H9 (cell line): Measurements from ENCODE around the gene TMEM63C. TPM values are rescaled to one million over a fixed set of nuclear protein-coding genes. Genes with fewer than 3 reads are reported as not detected.

Source experiments
- DNase-seq: peaks from one replicate; pipeline ENCODE4 v3.0.0-alpha.2; 2017
- H2AFZ ChIP-seq: one replicate; pipeline ENCODE4 v1.6.1; 2013; ENCODE audit warnings: mild to moderate bottlenecking, low read length, control low read depth, moderate library complexity
- H2AK5ac ChIP-seq: 2 replicates; pipeline ENCODE4 v1.6.1; 2013; ENCODE audit warnings: low read length, control low read depth, mixed read lengths; ENCODE audit not compliant: insufficient read length
- H2BK120ac ChIP-seq: one replicate; pipeline ENCODE4 v1.6.1; 2013; ENCODE audit warnings: low read depth, mild to moderate bottlenecking, low read length, control low read depth, inconsistent platforms; ENCODE audit not compliant: poor library complexity, severe bottlenecking
- H2BK12ac ChIP-seq: 2 replicates; pipeline ENCODE4 v1.6.1; 2013; ENCODE audit warnings: low read length, control low read depth, mixed read lengths, low read depth; ENCODE audit not compliant: insufficient read length
- H2BK15ac ChIP-seq: 2 replicates; pipeline ENCODE4 v1.6.1; 2013; ENCODE audit warnings: low read depth, low read length, control low read depth
- H2BK20ac ChIP-seq: one replicate; pipeline ENCODE4 v1.6.1; 2013; ENCODE audit warnings: low read depth, mild to moderate bottlenecking, low read length, control low read depth, inconsistent platforms; ENCODE audit not compliant: poor library complexity, severe bottlenecking
- H2BK5ac ChIP-seq: 2 replicates; pipeline ENCODE4 v1.6.1; 2013; ENCODE audit warnings: low read length, control low read depth, mixed read lengths; ENCODE audit not compliant: insufficient read length
- H3K14ac ChIP-seq: 2 replicates; pipeline ENCODE4 v1.6.1; 2013; ENCODE audit warnings: low read length, control low read depth; ENCODE audit not compliant: insufficient read depth
- H3K18ac ChIP-seq: 2 replicates; pipeline ENCODE4 v1.6.1; 2013; ENCODE audit warnings: low read depth, mild to moderate bottlenecking, mixed read lengths, low read length, control low read depth; ENCODE audit not compliant: insufficient read length
- H3K23ac ChIP-seq: 2 replicates; pipeline ENCODE4 v1.6.1; 2013; ENCODE audit warnings: low read length, control low read depth, mixed read lengths, low read depth; ENCODE audit not compliant: insufficient read length
- H3K23me2 ChIP-seq: 2 replicates; pipeline ENCODE4 v1.6.1; 2013; ENCODE audit warnings: low read depth, mild to moderate bottlenecking, mixed read lengths, low read length, control low read depth; ENCODE audit not compliant: insufficient read length, poor library complexity, severe bottlenecking
- H3K27ac ChIP-seq: 2 replicates; pipeline ENCODE4 v1.5.1; 2013; ENCODE audit warnings: low read length, control low read depth, mixed read lengths, low read depth; ENCODE audit not compliant: insufficient read length
- H3K27me3 ChIP-seq: 2 replicates; pipeline ENCODE4 v1.6.1; 2013; ENCODE audit warnings: low read length, control low read depth, inconsistent platforms; ENCODE audit not compliant: insufficient read depth
- H3K4ac ChIP-seq: 2 replicates; pipeline ENCODE4 v1.6.1; 2013; ENCODE audit warnings: low read depth, mild to moderate bottlenecking, control low read depth, inconsistent platforms, low read length, moderate library complexity
- H3K4me1 ChIP-seq: 2 replicates; pipeline ENCODE4 v1.6.1; 2013; ENCODE audit warnings: low read length, control low read depth, inconsistent platforms; ENCODE audit not compliant: insufficient read depth
- H3K4me2 ChIP-seq: 2 replicates; pipeline ENCODE4 v1.6.1; 2013; ENCODE audit warnings: low read length, control low read depth, mixed read lengths; ENCODE audit not compliant: insufficient read length, insufficient read depth
- H3K56ac ChIP-seq: 2 replicates; pipeline ENCODE4 v1.6.1; 2013; ENCODE audit warnings: low read depth, mild to moderate bottlenecking, mixed read lengths, low read length, control low read depth; ENCODE audit not compliant: insufficient read length
- H3K79me1 ChIP-seq: 2 replicates; pipeline ENCODE4 v1.6.1; 2013; ENCODE audit warnings: low read depth, mild to moderate bottlenecking, moderate library complexity, low read length, control low read depth, inconsistent platforms; ENCODE audit not compliant: insufficient read depth, poor library complexity, severe bottlenecking
- H3K79me2 ChIP-seq: 2 replicates; pipeline ENCODE4 v1.6.1; 2013; ENCODE audit warnings: low read length, control low read depth, inconsistent platforms; ENCODE audit not compliant: insufficient read depth
- H3K9ac ChIP-seq: 2 replicates; pipeline ENCODE4 v1.6.1; 2013; ENCODE audit warnings: low read length, control low read depth, mixed read lengths; ENCODE audit not compliant: insufficient read length; ENCODE audit errors: extremely low read depth
- H3K9me3 ChIP-seq: one replicate; pipeline ENCODE4 v1.6.1; 2013; ENCODE audit warnings: low read depth, low read length, inconsistent platforms; ENCODE audit not compliant: control insufficient read depth
- H3T11ph ChIP-seq: one replicate; pipeline ENCODE4 v1.6.1; 2013; ENCODE audit warnings: mild to moderate bottlenecking, low read length, control low read depth, inconsistent platforms
- H4K20me1 ChIP-seq: one replicate; pipeline ENCODE4 v1.6.1; 2013; ENCODE audit not compliant: control insufficient read depth, insufficient read length, insufficient read depth
- H4K5ac ChIP-seq: 2 replicates; pipeline ENCODE4 v1.6.1; 2013; ENCODE audit warnings: low read depth, mild to moderate bottlenecking, mixed read lengths, low read length, control low read depth; ENCODE audit not compliant: insufficient read length
- H4K8ac ChIP-seq: replicated peaks from 2 replicates; pipeline ENCODE4 v1.6.1; 2013; ENCODE audit warnings: low read length, control low read depth, mixed read lengths, low read depth; ENCODE audit not compliant: insufficient read length
- H4K91ac ChIP-seq: 2 replicates; pipeline ENCODE4 v1.6.1; 2013; ENCODE audit warnings: low read depth, mild to moderate bottlenecking, moderate library complexity, mixed read lengths, low read length, control low read depth; ENCODE audit not compliant: insufficient read length
- H3K27ac Mint-ChIP-seq, 3 experiments: 2 replicates in 2 of 3; 3 replicates in 1 of 3; pipeline ENCODE4 v1.8.0; 2020 to 2021; ENCODE audit warnings: mixed read lengths in 3 of 3, mild to moderate bottlenecking in 1 of 3, moderate library complexity in 1 of 3
- H3K27me3 Mint-ChIP-seq: 2 replicates; pipeline ENCODE4 v1.8.0; 2021; ENCODE audit warnings: low read depth, mild to moderate bottlenecking, moderate library complexity, mixed read lengths
- H3K36me3 Mint-ChIP-seq, 3 experiments: 2 replicates in 2 of 3; 3 replicates in 1 of 3; pipeline ENCODE4 v1.8.0; 2020 to 2021; ENCODE audit warnings: low read depth in 3 of 3, mixed read lengths in 3 of 3; ENCODE audit not compliant: insufficient read depth in 1 of 3
- H3K4me1 Mint-ChIP-seq, 2 experiments: 2 replicates each; pipeline ENCODE4 v1.8.0; 2020; ENCODE audit warnings: mixed read lengths in 2 of 2
- H3K4me3 Mint-ChIP-seq, 2 experiments: 2 replicates in 1 of 2; 3 replicates in 1 of 2; pipeline ENCODE4 v1.8.0; 2020 to 2021; ENCODE audit warnings: mild to moderate bottlenecking in 2 of 2, mixed read lengths in 2 of 2, moderate library complexity in 1 of 2
- H3K9me3 Mint-ChIP-seq, 2 experiments: 2 replicates in 1 of 2; 3 replicates in 1 of 2; pipeline ENCODE4 v1.8.0; 2020; ENCODE audit warnings: mild to moderate bottlenecking in 2 of 2, mixed read lengths in 2 of 2, moderate library complexity in 1 of 2
- CTCF ChIP-seq: fragments of 200-600 bp; sonication (generic); conservative IDR thresholded peaks from 3 replicates; pipeline ENCODE4 v1.8.0; 2021; ENCODE audit warnings: antibody characterized with exemption, mild to moderate bottlenecking
- WGBS: extraction: QIAGEN DNeasy Blood & Tissue Kit; methylation state at CpG from one replicate; pipeline ENCODE4 v1.1.7; 2013; ENCODE audit warnings: missing lambda C conversion rate, low lambda C conversion rate, mixed read lengths; ENCODE audit not compliant: insufficient read length; ENCODE audit errors: extremely low coverage; 5-methylcytosine and 5-hydroxymethylcytosine counted together
- total RNA-seq: library from RNA; stranded (reverse); gene quantifications from 2 replicates; pipeline ENCODE4 v1.2.1, GENCODE V29; 2021

Gene TMEM63C
- total RNA-seq, 1 experiment from 2014 or later = 2.2 TPM

- Histone ChIP-seq H4K91ac (no peak overlapping the region), H3K27ac (no peak overlapping the region)
Observed at GRCh38 chr14:77154421-77154820, 27.2 kb upstream of the TMEM63C start.

More at GRCh38 chr14:77154421-77154820, 27.2 kb upstream of the TMEM63C start:
- Histone ChIP-seq H3K79me1 (no peaks in the 10 kb centered on the region), H3K23me2 (peaks cover 2% of the 10 kb centered on the region), H3K56ac (no peak overlapping the region), H3T11ph (no peak overlapping the region), H2BK20ac (no peak overlapping the region), H3K27me3 (no peaks in the 10 kb centered on the region), H2AK5ac (no peak overlapping the region), H4K5ac (no peak overlapping the region), H2BK120ac (no peak overlapping the region), H3K14ac (no peak overlapping the region), H3K4me2 (no peak overlapping the region), H3K4me1 (peaks cover 4% of the 10 kb centered on the region; the same call in 1 of the 2 replicates), H2BK15ac (no peak overlapping the region), H2AFZ (no peak overlapping the region), H2BK5ac (no peak overlapping the region), H3K4ac (no peak overlapping the region), H3K9me3 (no peaks in the 10 kb centered on the region), H3K18ac (no peak overlapping the region), H2BK12ac (no peak overlapping the region), H3K9ac (no peak overlapping the region), H4K8ac (no peak overlapping the region), H4K20me1 (peaks cover 3% of the 10 kb centered on the region), H3K23ac (no peak overlapping the region), H3K79me2 (no peaks in the 10 kb centered on the region)
- WGBS = no CpG with 5 or more reads among the region's 7 CpGs
- no peak for DNase-seq
- Mint-ChIP-seq H3K27me3 (peaks cover 2% of the 10 kb centered on the region; the same call in 1 of the 2 replicates), H3K36me3 (no peaks in the 10 kb centered on the region; a peak in 1 of 7 replicates), H3K9me3 (peaks cover 0 to 4% of the 10 kb centered on the region in 2 experiments; a peak in 2 of 5 replicates), H3K4me3 (no peak overlapping the region), H3K27ac (no peak overlapping the region), H3K4me1 (peaks cover 41 to 53% of the 10 kb centered on the region in 2 experiments)
- no peak for TF ChIP-seq CTCF
